NB4 (cell line): Measurements from ENCODE around the gene KCTD4.

Experiments used
- DNase-seq: peaks from one replicate; pipeline ENCODE4 v3.0.0; 2010; ENCODE audit warnings: low read depth
- H3K4me3 ChIP-seq: one replicate; pipeline ENCODE4 v1.5.1; 2011; ENCODE audit warnings: mild to moderate bottlenecking, low read depth, low read length, moderate library complexity
- CTCF ChIP-seq: IDR thresholded peaks from one replicate; pipeline ENCODE4 v1.5.1; 2012; ENCODE audit warnings: low read depth, low read length
- MYC ChIP-seq: IDR thresholded peaks from 2 replicates; pipeline ENCODE4 v1.6.1; 2011; ENCODE audit warnings: low read depth, low read length
- POLR2A ChIP-seq: IDR thresholded peaks from 2 replicates; pipeline ENCODE4 v1.6.1; 2011; ENCODE audit warnings: mild to moderate bottlenecking; ENCODE audit not compliant: insufficient read length; ENCODE audit errors: extremely low read depth
- TF ChIP-seq, protein P1 (sequence below): IDR thresholded peaks from 2 replicates; pipeline ENCODE4 v1.6.1; 2011; ENCODE audit warnings: low read depth, low read length

The KCTD4 gene

DNA sequence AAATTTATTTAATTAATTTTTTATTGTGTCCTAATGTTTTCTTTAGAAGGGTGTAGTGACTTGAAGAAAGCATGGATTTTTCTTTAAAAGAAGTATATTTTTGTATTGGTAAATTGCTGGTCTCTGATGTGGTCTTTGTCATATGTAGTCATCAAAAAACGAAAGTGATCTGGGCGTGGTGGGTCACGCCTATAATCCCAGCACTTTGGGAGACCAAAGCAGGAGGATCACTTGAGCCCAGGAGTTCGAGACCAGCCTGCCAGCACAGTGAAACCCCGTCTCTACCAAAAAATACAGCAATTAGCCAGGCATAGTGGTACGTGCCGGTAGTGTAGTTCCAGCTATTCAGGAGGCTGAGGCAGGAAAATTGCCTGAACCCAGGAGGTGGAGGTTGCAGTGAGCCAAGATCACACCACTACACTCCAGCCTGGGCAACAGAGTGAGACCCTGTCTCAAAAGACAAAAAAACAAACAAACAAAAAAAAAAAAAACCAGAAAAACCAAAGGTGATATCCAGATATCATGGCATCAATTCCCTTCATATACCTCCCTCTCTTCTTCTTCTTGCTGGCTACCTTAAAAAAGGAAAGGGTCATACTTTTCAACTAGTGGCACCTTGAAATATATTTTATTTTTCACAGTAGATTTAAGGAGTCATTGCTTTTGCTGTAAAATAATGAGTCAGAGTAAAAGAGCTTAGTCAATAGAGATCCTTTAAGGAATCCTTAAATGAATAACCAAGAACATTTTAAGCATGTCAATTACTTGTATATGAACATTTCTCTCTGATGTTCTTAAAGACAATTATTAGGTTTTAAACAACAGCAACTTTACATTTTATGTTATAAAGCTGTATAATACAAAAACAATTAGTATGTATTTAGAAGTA is 19.9 kb downstream of the KCTD4 start:
- TF ChIP-seq, protein P1, sequence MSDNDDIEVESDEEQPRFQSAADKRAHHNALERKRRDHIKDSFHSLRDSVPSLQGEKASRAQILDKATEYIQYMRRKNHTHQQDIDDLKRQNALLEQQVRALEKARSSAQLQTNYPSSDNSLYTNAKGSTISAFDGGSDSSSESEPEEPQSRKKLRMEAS, result no peak
- no peak for TF ChIP-seq CTCF
- TF ChIP-seq MYC, result no peak
- no peak for TF ChIP-seq POLR2A
- DNase-seq, result no peak
- no peak overlapping the region for H3K4me3 ChIP-seq

GRCh38 chr13:45180303-45180702 is 20.5 kb downstream of the KCTD4 start:
- DNase-seq, result no peak
- TF ChIP-seq POLR2A (no peak), CTCF (no peak), MYC (no peak)
- TF ChIP-seq, protein P1, result no peak
- H3K4me3 ChIP-seq, result no peak overlapping the region

GRCh38 chr13:45179428-45179827 is 21.4 kb downstream of the KCTD4 start:
- H3K4me3 ChIP-seq, result no peak overlapping the region
- DNase-seq, result no peak
- TF ChIP-seq, protein P1, result no peak
- TF ChIP-seq POLR2A (no peak), CTCF (no peak), MYC (no peak)

DNA sequence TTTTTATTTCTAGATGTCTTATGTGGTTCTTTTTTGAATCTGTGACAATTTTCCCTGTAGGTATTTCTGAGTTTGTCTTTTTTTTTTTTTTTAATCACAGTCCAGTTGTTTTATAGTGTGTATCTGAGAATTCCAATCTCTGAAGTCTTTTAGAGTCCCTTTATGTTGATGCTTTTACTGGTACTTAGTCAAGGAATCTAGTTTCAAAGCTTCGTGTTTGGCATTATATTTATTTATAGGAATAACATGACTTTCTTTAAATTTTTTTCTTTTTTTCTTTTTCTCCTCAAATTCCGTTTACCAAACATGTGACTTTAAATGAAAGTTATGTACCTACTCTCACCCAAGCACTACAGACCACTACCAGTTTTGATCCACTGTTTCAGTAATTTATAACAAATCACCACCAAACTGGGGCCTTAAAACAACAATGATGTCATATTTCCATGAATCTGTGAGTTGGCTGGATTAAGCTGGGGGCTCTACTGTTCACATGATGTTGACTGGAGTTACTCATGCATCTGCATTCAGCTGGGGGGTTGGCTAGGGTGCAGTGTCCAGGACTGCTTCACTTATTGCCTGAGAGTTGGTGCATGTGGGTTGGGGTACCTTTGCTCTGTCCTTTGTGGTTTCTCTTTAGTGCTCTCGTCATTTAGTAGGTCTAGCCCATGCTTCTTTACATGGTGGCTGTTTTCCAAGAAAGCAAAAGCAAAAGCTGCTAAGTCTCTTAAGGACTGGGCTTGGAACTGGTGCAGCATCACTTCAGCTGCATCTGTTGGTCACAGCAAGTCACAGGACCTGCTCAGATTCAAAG is 22.3 kb downstream of the KCTD4 start:
- no peak overlapping the region for H3K4me3 ChIP-seq
- TF ChIP-seq POLR2A, result no peak
- TF ChIP-seq, protein P1, result no peak
- no peak for TF ChIP-seq MYC
- no peak for TF ChIP-seq CTCF
- no peak for DNase-seq

GRCh38 chr13:45174478-45174877 is 26.4 kb downstream of the KCTD4 start:
- TF ChIP-seq, protein P1, result no peak
- TF ChIP-seq MYC, result no peak
- no peak for TF ChIP-seq POLR2A
- TF ChIP-seq CTCF, result no peak
- H3K4me3 ChIP-seq, result no peak overlapping the region
- DNase-seq, result no peak
